Esophagus muscularis mucosa (tissue), 3 donors: ENCODE data around the gene DPEP2.

Experiments used
- CTCF ChIP-seq, 3 experiments: fragments of 200-600 bp in 2 of 3; fragments of 450-650 bp in 1 of 3; sonication (generic) in 2 of 3; IDR thresholded peaks; one replicate each; pipeline ENCODE4 v1.5.1; 2017 to 2019; ENCODE audit warnings: antibody characterized with exemption in 3 of 3, mild to moderate bottlenecking in 2 of 3, moderate library complexity in 1 of 3
- POLR2AphosphoS5 ChIP-seq, 2 donors: sonication (generic); formaldehyde crosslinking; IDR thresholded peaks; one replicate each; pipeline ENCODE4 v1.6.1; 2017; ENCODE audit warnings: antibody characterized with exemption in 2 of 2

GRCh38 chr16:67964477-67965131 lies 34.7 kb downstream of the DPEP2 start:
- TF ChIP-seq POLR2AphosphoS5 (IDR thresholded peaks at IDR 0.05) (no peak), CTCF (IDR thresholded peaks at IDR 0.05) (no peak)
